ENCODE data around the gene COBL. TPM values are rescaled to one million over a fixed set of nuclear protein-coding genes. Genes with fewer than 3 reads are reported as not detected.

Gene COBL
- total and polyA plus RNA-seq, 9 of the 15 experiments (the other 6 are each of a cell fraction or from before 2014, with no cell fraction given), result 0.01 to 2.4 (median 0.09) TPM; not detected in 3

GRCh38 chr7:51198654-51199053, 118.0 kb downstream of the COBL start:
- no peaks in the 10 kb centered on the region for H3K9me1 ChIP-seq (ENCODE audit: control insufficient read depth, insufficient read depth, low read length)
- no peak for ATAC-seq
- no peaks in the 10 kb centered on the region for H3K4me1 ChIP-seq (replicated peaks in 1 of 2; ENCODE audit: control insufficient read depth in 2 of 2, insufficient read depth in 2 of 2, low read length in 2 of 2)
- no peaks in the 10 kb centered on the region for H3K27me3 ChIP-seq (ENCODE audit: control insufficient read depth in 2 of 2, insufficient read depth in 2 of 2, low read length in 2 of 2)
- H3K9me3 ChIP-seq (replicated peaks; ENCODE audit: control insufficient read depth, insufficient read depth, low read depth, low read length), result no peaks in the 10 kb centered on the region
- H3K36me3 ChIP-seq (ENCODE audit: control insufficient read depth, insufficient read depth, low read length), result no peaks in the 10 kb centered on the region
- H3K79me2 ChIP-seq (ENCODE audit: control insufficient read depth, insufficient read depth, low read length), result no peaks in the 10 kb centered on the region
- no peak for DNase-seq (ENCODE audit: extremely low read depth in 1 of 4, low spot score in 3 of 4)
- no peaks in the 10 kb centered on the region for H4K20me1 ChIP-seq (replicated peaks; ENCODE audit: control insufficient read depth, insufficient read depth, low read length)
- FAIRE-seq, result no peak
- H3K4me2 ChIP-seq (ENCODE audit: insufficient read depth, low read length), result no peak overlapping the region
- ChIA-PET CTCF (ENCODE audit: low intra/inter-chr PET ratio) (no interaction called here), POLR2A (no interaction called here)
- WGBS (ENCODE audit: insufficient coverage, low coverage, missing lambda C conversion rate), result 0% methylated on average over 1 of the region's 1 CpG
- no TSS peak for BruUV-seq (replicated peaks)
- no peak overlapping the region for H3K27ac ChIP-seq (ENCODE audit: extremely low read depth, low read depth, low read length)
- TF ChIP-seq ZNF253 (CRISPR knock-in tag; conservative IDR thresholded peaks at IDR 0.05), result no peak
- TF ChIP-seq ILF3 (IDR thresholded peaks at IDR 0.05; ENCODE audit: borderline replicate concordance), result no peak
- TF ChIP-seq RUNX1 (IDR thresholded peaks at IDR 0.05; ENCODE audit: low read depth), result no peak
- no peak for TF ChIP-seq MBD1 (CRISPR knock-in tag; IDR thresholded peaks at IDR 0.05)
- no peak for TF ChIP-seq CREB5 (CRISPR knock-in tag; IDR thresholded peaks at IDR 0.05)
- no peak for TF ChIP-seq PURB (CRISPR knock-in tag; IDR thresholded peaks at IDR 0.05; ENCODE audit: low read depth)
- no peak for TF ChIP-seq CLOCK (CRISPR knock-in tag; IDR thresholded peaks at IDR 0.05; ENCODE audit: borderline replicate concordance)
- no peak for TF ChIP-seq ETS2 (tag; IDR thresholded peaks at IDR 0.05; ENCODE audit: borderline replicate concordance, poor library complexity, severe bottlenecking)
- no peak for TF ChIP-seq ZNF347 (CRISPR knock-in tag; IDR thresholded peaks at IDR 0.05; ENCODE audit: low read depth)
- no peak for TF ChIP-seq ZSCAN32 (CRISPR knock-in tag; IDR thresholded peaks at IDR 0.05)
- no peak for TF ChIP-seq NFE2L1 (tag; IDR thresholded peaks at IDR 0.05; ENCODE audit: borderline replicate concordance, low read depth)
- TF ChIP-seq LARP7 (IDR thresholded peaks at IDR 0.05), result no peak
- TF ChIP-seq NRF1 (conservative IDR thresholded peaks at IDR 0.05 in 1 of 2, IDR thresholded peaks at IDR 0.05 in 1 of 2), result no peak
- no peak for TF ChIP-seq ZBTB43 (CRISPR knock-in tag; IDR thresholded peaks at IDR 0.05)
- intact Hi-C loops (cut with micrococcal nuclease), result no loop called here
- H2AFZ ChIP-seq (ENCODE audit: low read depth, low read length), result no peak overlapping the region
- H3K9ac ChIP-seq (ENCODE audit: insufficient read depth in 1 of 2, low read depth in 2 of 2, low read length in 2 of 2), result no peak overlapping the region
- in situ Hi-C loops (cut with MboI), result no loop called here
- no peak overlapping the region for H3K4me3 ChIP-seq
